CD14-positive monocyte (primary cell): ENCODE measurements around the gene PTAFR. TPM values are rescaled to one million over a fixed set of nuclear protein-coding genes. Genes with fewer than 3 reads are reported as not detected.

Source experiments
- DNase-seq, 3 donors: peaks; one replicate each; pipeline ENCODE4 v3.0.0-alpha.2; 2011 to 2022
- H2AFZ ChIP-seq: 2 replicates; pipeline ENCODE4 v1.6.0; 2012; ENCODE audit warnings: mild to moderate bottlenecking, low read depth, low read length, inconsistent platforms; ENCODE audit not compliant: insufficient read depth, poor library complexity, severe bottlenecking
- H3K27ac ChIP-seq, 2 donors: 1 replicate in 1 of 2; 2 replicates in 1 of 2; pipeline ENCODE4 v1.5.1; 2012 to 2013; ENCODE audit warnings: low read length in 2 of 2, control low read depth in 1 of 2, inconsistent platforms in 1 of 2, low read depth in 1 of 2, mild to moderate bottlenecking in 1 of 2
- H3K27me3 ChIP-seq, 2 donors: one replicate each; pipeline versions ENCODE4 v1.6.0 to v1.6.1; 2011 to 2013; ENCODE audit warnings: low read length in 2 of 2; ENCODE audit not compliant: control insufficient read depth in 2 of 2, insufficient read depth in 2 of 2
- H3K36me3 ChIP-seq, 2 donors: replicated peaks in 1 of 2; 1 replicate in 1 of 2; 2 replicates in 1 of 2; pipeline versions ENCODE4 v1.5.1 to v1.6.1; 2012 to 2013; ENCODE audit warnings: low read length in 2 of 2, control low read depth in 1 of 2, inconsistent platforms in 1 of 2, mild to moderate bottlenecking in 1 of 2; ENCODE audit not compliant: insufficient read depth in 2 of 2, control insufficient read depth in 1 of 2
- H3K4me1 ChIP-seq, 2 donors: 1 replicate in 1 of 2; 2 replicates in 1 of 2; pipeline versions ENCODE4 v1.5.1 to v1.6.1; 2012 to 2013; ENCODE audit warnings: low read length in 2 of 2, control low read depth in 1 of 2, inconsistent platforms in 1 of 2, mild to moderate bottlenecking in 1 of 2, moderate library complexity in 1 of 2; ENCODE audit not compliant: insufficient read depth in 2 of 2, control insufficient read depth in 1 of 2
- H3K4me2 ChIP-seq: replicated peaks from 2 replicates; pipeline ENCODE3; 2012; ENCODE audit warnings: low read length, moderate library complexity, mild to moderate bottlenecking; ENCODE audit not compliant: poor library complexity, severe bottlenecking; ENCODE audit errors: extremely low read depth
- H3K4me3 ChIP-seq, 3 experiments: fragments of 200-600 bp in 1 of 3; sonication (generic) in 1 of 3; replicated peaks in 1 of 3; 1 replicate in 2 of 3; 2 replicates in 1 of 3; pipeline ENCODE4 v1.5.1; 2011 to 2013; ENCODE audit warnings: low read length in 3 of 3, mild to moderate bottlenecking in 3 of 3, control low read depth in 2 of 3, low read depth in 2 of 3, inconsistent platforms in 1 of 3, moderate library complexity in 1 of 3
- H3K79me2 ChIP-seq: 2 replicates; pipeline ENCODE4 v1.6.0; 2012; ENCODE audit warnings: mild to moderate bottlenecking, control low read depth, inconsistent platforms, low read length, moderate library complexity; ENCODE audit not compliant: insufficient read depth
- H3K9ac ChIP-seq: 2 replicates; pipeline ENCODE4 v1.6.0; 2017; ENCODE audit warnings: low read length, mild to moderate bottlenecking; ENCODE audit not compliant: insufficient read depth, poor library complexity, severe bottlenecking
- H3K9me3 ChIP-seq, 2 donors: replicated peaks in 1 of 2; 1 replicate in 1 of 2; 2 replicates in 1 of 2; pipeline versions ENCODE4 v1.5.1 to v1.6.1; 2012 to 2013; ENCODE audit warnings: low read length in 2 of 2, control low read depth in 1 of 2; ENCODE audit not compliant: control insufficient read depth in 1 of 2, insufficient read depth in 1 of 2
- H4K20me1 ChIP-seq: 2 replicates; pipeline ENCODE4 v1.6.0; 2012; ENCODE audit warnings: mild to moderate bottlenecking, low read length, control low read depth, moderate library complexity; ENCODE audit not compliant: insufficient read depth
- H3K27ac Mint-ChIP-seq, 7 donors: one replicate each; pipeline ENCODE4 v1.8.0; 2020; ENCODE audit warnings: mild to moderate bottlenecking in 7 of 7, mixed read lengths in 7 of 7, moderate library complexity in 6 of 7, inconsistent platforms in 2 of 7
- H3K27me3 Mint-ChIP-seq, 3 donors: one replicate each; pipeline ENCODE4 v1.8.0; 2021 to 2022; ENCODE audit warnings: low read depth in 3 of 3, mild to moderate bottlenecking in 3 of 3, mixed read lengths in 3 of 3, moderate library complexity in 3 of 3, inconsistent platforms in 1 of 3
- H3K36me3 Mint-ChIP-seq, 2 donors: one replicate each; pipeline ENCODE4 v1.8.0; 2020; ENCODE audit warnings: mixed read lengths in 2 of 2, inconsistent platforms in 1 of 2, mild to moderate bottlenecking in 1 of 2
- H3K4me1 Mint-ChIP-seq: one replicate; pipeline ENCODE4 v1.8.0; 2020; ENCODE audit warnings: mild to moderate bottlenecking, mixed read lengths
- H3K4me3 Mint-ChIP-seq, 2 donors: one replicate each; pipeline ENCODE4 v1.8.0; 2020; ENCODE audit warnings: mild to moderate bottlenecking in 2 of 2, mixed read lengths in 2 of 2, moderate library complexity in 1 of 2
- H3K9me3 Mint-ChIP-seq, 7 donors: one replicate each; pipeline ENCODE4 v1.8.0; 2020 to 2022; ENCODE audit warnings: mixed read lengths in 7 of 7, mild to moderate bottlenecking in 6 of 7, moderate library complexity in 6 of 7, inconsistent platforms in 2 of 7
- WGBS: methylation state at CpG from one replicate; pipeline ENCODE4 v1.1.5; 2013; ENCODE audit warnings: missing lambda C conversion rate; ENCODE audit not compliant: insufficient coverage; 5-methylcytosine and 5-hydroxymethylcytosine counted together
- intact Hi-C, 2 donors: fragments of 100-400 bp; cut with micrococcal nuclease; formaldehyde crosslinking; loops; one replicate each; pipeline versions ENCODE4 v1.15.0 to v1.15.1; 2023
- polyA plus RNA-seq, 3 donors: library from polyadenylated mRNA; depleted of rRNA in 1 of 3; unstranded in 2 of 3; stranded (reverse) in 1 of 3; fragments of 300-500 nt in 2 of 3; fragments of >200 nt in 1 of 3; fragmentation: Illumina TruSeq in 2 of 3; gene quantifications; 1 replicate in 2 of 3; 2 replicates in 1 of 3; pipeline ENCODE4 v1.2.3, GENCODE V29; 2012 to 2021
- TF ChIP-seq, protein P1 (sequence below): fragments of 200-600 bp; IDR thresholded peaks from one replicate; pipeline ENCODE4 v1.8.0; 2022; ENCODE audit warnings: antibody characterized with exemption, mild to moderate bottlenecking

Gene PTAFR
- polyA plus RNA-seq, 3 donors = 115 to 347 (median 331) TPM

DNA sequence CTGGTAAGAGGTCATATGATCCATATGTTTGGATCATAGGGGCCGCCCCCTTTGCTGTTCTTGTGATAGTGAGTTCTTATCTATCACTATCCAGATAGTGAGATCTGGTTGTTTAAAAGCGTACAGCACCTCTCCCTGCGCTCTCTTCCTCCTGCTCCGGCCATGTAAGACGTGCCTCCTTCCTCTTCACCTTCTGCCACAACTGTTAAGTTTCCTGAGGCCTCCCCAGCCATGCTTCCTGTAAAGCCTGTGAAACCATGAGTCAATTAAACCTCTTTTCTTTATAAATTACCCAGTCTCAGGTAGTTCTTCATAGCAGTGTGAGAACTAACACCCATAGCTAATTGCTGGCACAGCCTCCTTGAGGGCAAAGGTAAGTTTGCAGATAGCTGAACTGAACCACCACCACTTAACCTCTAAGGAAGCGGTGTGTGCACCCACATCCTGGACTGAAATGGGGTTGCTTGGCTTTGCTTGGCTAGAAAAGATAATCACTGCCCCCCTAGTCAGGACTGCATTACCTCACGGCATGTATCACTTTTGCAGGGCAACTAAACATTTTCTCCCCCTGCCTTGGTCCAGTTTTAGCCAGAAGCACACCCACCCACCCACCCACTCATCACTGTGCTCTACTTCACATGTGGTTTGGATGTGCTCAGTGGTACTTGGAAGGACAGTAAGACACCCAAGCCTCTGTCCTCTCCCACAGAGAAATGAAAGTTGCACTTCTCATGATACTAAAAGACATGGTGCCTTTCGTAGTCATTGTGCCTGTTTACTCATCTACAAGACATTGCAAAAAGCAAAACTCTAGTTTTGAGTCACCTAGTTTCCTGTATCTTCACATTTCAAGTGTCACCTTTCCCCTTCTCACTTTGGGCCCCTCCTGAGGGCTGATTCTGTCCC lies 23.1 kb upstream of the PTAFR start:
- Histone ChIP-seq H3K36me3 (peaks cover 44 to 67% of the 10 kb centered on the region in 2 donors), H3K9ac (no peak overlapping the region), H4K20me1 (no peaks in the 10 kb centered on the region), H3K27me3 (no peaks in the 10 kb centered on the region), H3K79me2 (no peaks in the 10 kb centered on the region), H3K4me1 (peaks cover 0 to 6% of the 10 kb centered on the region in 2 donors), H3K27ac (no peak overlapping the region), H3K9me3 (no peaks in the 10 kb centered on the region), H2AFZ (no peak overlapping the region), H3K4me3 (no peak overlapping the region), H3K4me2 (no peak overlapping the region)
- WGBS = 39% methylated on average over 3 of the region's 8 CpGs
- Mint-ChIP-seq H3K36me3 (peaks cover 63 to 87% of the 10 kb centered on the region in 2 donors), H3K27ac (peak overlapping the region in 3 of 7 donors; percentile 46 to 54 (median 54)), H3K27me3 (peaks cover 0 to 3% (median 2%) of the 10 kb centered on the region in 3 donors), H3K4me3 (no peak overlapping the region), H3K9me3 (no peaks in the 10 kb centered on the region), H3K4me1 (peaks cover 13% of the 10 kb centered on the region)
- no peak for DNase-seq
- intact Hi-C loops = no loop called here
- TF ChIP-seq, protein P1, sequence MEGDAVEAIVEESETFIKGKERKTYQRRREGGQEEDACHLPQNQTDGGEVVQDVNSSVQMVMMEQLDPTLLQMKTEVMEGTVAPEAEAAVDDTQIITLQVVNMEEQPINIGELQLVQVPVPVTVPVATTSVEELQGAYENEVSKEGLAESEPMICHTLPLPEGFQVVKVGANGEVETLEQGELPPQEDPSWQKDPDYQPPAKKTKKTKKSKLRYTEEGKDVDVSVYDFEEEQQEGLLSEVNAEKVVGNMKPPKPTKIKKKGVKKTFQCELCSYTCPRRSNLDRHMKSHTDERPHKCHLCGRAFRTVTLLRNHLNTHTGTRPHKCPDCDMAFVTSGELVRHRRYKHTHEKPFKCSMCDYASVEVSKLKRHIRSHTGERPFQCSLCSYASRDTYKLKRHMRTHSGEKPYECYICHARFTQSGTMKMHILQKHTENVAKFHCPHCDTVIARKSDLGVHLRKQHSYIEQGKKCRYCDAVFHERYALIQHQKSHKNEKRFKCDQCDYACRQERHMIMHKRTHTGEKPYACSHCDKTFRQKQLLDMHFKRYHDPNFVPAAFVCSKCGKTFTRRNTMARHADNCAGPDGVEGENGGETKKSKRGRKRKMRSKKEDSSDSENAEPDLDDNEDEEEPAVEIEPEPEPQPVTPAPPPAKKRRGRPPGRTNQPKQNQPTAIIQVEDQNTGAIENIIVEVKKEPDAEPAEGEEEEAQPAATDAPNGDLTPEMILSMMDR = no peak

DNA sequence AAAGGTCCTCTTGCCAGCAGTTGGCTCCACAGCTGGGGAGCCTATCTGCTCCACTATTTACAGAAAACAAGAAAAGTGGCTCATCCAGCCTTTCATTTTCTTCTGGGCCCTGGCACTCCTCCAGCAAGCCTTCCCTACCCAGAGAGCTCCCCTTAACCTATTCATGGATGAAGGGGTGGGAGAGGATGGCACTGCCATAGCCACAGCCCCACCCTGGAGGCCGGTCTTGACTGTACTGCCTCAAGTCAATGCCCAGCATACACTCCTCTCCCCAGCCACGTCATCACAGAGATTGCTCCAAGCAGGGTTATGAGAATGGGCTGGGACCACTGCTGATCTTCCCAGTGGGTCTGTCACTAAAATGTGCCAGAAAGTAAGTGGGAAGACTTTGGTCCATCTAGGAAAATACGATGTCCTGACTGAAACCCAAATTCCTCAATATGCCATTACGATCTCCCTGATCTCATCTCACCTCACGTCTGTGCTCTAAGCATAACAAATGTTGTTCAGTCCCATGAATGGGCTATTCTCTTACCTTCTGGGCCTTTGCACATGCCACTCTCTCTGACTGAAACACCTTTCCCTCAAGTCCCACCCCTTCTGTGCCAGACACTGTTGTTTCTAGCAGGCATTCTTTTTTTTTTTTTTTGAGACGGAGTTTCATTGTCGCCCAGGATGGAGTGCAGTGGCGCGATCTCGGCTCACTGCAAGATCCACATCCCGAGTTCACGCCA lies 21.4 kb upstream of the PTAFR start:
- no peaks in the 10 kb centered on the region for H3K79me2 ChIP-seq
- WGBS = 98% methylated on average over 5 of the region's 12 CpGs
- no peak overlapping the region for H3K27ac ChIP-seq
- Mint-ChIP-seq H3K36me3 (peaks cover 56 to 79% of the 10 kb centered on the region in 2 donors), H3K4me3 (no peak overlapping the region), H3K27me3 (peaks cover 0 to 5% (median 2%) of the 10 kb centered on the region in 3 donors), H3K4me1 (peaks cover 13% of the 10 kb centered on the region), H3K9me3 (no peaks in the 10 kb centered on the region), H3K27ac (peak overlapping the region in 3 of 7 donors; percentile 54 to 69 (median 68))
- H3K9me3 ChIP-seq = no peaks in the 10 kb centered on the region
- H3K4me1 ChIP-seq = peaks cover 0 to 6% of the 10 kb centered on the region in 2 donors
- no peak overlapping the region for H3K9ac ChIP-seq
- H3K36me3 ChIP-seq = peaks cover 28 to 60% of the 10 kb centered on the region in 2 donors
- H3K4me2 ChIP-seq = no peak overlapping the region
- H3K4me3 ChIP-seq = no peak overlapping the region
- no peak for DNase-seq
- no peaks in the 10 kb centered on the region for H3K27me3 ChIP-seq
- H2AFZ ChIP-seq = no peak overlapping the region
- TF ChIP-seq, protein P1 = no peak
- no peaks in the 10 kb centered on the region for H4K20me1 ChIP-seq
- intact Hi-C loops = no loop called here
